HG03432 (cell line): Measurements from ENCODE around the gene ISY1.
A peak's percentile ranks its signal among the peaks of the same experiment; 100 is the strongest.
"Not testable (repeated sequence)": the region's sequence is repeated elsewhere in the genome, so short reads cannot be mapped to it uniquely, and the experiment has no call there.

Source experiments
- ATAC-seq: cut with Tn5 transposase; IDR thresholded peaks from one replicate; pipeline ENCODE4 v1.9.1; 2021; ENCODE audit warnings: mild to moderate bottlenecking, moderate library complexity; ENCODE audit not compliant: unreplicated experiment

Gene ISY1

DNA sequence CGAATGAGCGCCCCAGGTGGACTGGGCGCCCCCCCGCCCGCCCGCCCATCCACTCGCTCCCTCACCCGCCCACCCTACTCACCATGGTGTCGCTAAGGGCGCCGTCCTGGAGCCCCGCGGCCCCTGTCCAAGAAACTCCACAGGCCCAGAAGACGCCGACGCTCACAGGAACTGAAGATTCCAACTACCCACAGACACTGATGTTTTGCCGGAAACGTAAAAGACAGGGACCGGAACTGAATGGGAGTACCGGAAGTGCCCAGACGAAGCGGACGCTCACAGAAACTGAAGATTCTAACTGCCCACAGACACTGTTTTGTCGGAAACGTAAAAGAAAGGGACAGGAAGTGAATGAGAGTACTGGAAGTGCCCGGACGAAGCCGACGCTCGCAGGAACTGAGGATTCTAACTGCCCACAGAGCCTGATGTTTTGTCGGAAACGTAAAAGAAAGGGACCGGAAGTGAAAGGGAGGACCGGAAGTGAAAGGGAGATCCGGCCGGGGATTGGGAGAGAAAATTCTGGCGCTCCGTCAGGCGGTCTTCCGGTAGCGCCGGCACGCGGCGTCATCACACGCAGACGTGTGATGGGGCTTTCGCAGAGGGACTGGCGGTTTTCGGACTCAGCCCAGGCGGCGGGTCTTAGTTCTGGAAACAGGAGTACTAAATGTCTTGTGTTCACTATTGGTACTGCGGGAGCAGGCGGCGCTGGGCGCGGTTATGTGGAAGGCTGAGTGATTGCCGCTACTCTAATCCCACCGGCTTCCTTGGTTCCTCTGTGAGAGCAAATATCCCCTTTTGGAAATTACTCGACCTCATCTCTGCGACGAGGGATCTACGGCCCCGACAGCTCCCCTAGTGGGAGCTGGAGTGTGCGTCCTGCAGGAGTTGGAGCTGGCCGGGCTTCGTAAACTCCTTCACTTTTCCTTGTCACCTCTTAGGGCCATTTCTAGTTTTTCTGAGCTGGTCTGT is at the start of gene ISY1:
TSS of gene ISY1 (minus strand) at position 173 of the 969 bp plus-strand sequence. CDS start at position 85, 88 bp downstream.
- ATAC-seq, result peak; percentile 80

DNA sequence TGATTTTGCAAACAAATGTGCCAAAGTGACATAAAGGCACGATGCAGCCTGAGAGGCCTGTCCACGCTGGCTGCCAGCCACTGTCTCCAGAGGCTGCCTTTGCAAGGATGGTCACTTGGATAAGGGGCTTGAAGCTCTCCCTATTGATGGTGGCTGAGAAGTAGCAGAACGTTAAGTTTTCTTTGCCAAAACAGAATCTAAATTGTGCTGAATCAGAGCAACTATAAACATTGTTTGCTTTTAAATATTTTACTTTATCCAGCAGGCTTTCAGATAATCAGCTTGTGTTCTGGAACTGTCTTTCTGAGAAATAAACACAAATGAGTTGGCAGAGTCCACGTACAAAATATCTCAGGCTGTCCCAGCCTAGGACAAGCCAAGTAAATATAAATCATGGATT is 46.6 kb upstream of the ISY1 start:
- no peak for ATAC-seq

DNA sequence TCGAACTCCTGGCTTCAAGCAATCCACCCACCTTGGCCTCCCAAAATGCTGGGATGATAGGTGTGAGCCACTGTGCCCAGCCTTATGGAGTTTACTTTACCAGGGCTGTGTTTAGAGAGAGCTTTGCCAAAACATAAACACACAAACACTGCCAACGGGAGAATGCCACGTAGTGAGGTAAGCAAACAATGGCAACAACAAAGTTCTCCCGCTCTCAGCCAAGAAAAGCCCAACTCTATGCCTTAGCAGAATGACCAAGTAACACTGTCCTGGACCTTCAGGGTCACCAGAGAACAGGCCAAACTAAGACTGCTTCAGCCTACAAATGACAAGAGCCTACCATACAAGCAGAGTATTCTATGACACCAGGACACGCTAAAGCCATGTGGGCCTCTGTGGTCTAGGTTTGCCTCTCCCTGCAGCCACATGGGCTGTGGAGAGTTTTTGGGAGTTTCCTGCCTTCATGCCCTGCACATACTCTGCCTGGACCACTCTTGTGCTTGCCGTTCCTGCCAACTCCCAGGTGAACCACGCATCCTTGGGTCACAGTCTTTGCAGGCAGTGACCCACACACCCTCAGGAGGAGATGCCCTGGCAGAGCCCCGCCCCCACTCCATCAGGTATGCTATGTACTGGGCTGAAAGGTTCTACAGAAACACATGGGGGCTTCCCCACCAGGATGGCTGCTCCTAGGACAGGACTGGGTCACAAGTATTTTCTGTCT is 44.4 kb upstream of the ISY1 start:
- ATAC-seq, result no peak

DNA sequence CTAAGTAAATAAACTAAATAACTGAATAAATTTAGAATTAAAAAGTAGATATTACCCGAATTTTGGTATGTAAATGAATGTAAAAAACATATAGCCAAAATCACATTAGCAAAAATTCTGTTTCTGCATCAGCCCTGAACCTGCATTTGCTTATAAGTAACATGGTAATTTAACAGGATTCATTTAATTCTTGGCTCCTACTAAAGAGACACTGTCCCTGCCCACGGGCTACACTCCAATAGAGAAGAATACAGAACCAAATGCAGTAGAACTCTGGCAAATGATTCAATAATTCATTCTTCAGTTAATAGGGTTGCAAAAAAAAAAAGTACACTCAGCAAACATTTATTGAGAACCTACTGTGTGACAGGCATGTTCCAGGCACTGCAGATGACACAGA is 43.6 kb upstream of the ISY1 start:
- no peak for ATAC-seq

DNA sequence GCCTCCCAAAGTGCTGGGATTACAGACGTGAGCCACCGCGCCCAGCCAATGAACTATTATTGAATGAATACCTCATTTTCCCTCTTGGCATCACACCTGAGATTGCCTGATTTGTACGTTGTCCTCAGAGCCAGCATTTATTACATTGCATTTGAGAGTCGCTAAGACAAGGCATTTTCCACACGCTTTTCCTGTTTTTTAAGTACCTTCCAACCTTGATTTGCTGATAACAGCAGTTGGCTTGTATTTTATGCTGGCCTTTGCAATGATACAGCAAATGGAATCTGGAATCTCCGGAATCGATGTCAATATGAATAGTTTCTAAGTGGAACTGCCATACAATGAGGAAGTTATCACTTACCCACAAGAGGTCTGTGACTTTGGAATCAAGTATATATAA is 38.5 kb upstream of the ISY1 start:
- ATAC-seq, result no peak

DNA sequence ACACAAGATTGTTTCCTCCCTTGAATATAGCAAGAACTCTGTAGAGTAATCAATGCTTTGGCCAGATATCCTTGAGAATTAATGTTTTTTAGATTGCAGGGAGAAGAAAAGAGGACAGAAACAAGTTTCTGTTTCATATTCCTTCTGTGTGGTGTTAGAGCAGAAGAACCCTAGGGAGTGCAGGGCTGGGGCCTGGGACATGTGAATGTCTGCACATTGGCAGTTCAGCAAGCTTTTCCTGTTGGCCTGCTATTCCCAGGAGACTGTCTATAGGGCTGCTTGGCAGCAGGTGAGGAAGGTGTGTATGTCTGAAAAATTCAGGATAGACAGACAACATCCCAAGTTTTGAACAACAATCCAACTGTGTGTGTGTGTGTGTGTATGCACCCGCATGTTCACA is 36.5 kb upstream of the ISY1 start:
- no peak for ATAC-seq

DNA sequence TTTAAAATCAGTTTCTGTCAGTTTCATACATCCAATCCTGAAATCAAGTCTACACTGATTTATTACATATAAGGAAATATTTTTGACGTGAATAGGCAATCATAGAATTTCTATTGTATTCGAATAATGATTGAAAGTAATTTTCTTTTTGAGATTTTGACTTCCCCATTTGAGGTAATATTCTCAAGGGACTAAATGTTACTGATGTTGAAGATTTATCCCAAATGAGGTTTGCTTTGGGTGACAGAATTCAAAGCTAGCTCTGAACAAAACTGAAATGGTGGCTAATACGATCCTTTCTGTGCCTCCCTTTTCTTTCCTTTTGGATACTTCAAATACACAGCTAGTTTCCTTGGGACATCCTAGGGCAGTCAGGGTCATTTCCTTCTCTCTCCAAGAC is 35.7 kb upstream of the ISY1 start:
- ATAC-seq, result no peak

DNA sequence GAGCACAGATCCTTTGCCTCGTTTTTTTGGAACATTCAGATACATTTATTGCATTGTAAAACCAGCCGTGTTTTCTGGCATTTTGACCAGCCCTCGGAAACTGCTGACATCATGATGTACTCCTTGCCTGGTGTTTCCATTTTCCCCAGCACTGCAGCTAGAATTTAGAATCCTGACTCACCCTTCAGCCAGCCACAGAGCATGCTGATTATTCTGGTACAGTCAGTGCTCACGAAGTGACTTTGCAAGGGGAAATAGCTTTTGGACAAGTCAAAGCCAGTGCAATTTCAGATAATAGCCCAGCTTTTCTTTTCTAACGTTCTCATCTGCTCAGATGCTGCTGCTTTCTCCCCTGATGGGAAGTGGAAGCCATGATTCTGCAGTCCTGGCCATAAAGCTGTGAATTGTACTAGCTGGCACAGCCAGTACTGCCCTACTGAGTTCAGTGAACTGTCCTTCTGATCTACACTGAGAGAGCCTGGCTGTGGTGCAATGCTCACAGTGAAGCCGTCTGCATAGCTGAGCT is 34.9 kb upstream of the ISY1 start:
- ATAC-seq, result no peak

DNA sequence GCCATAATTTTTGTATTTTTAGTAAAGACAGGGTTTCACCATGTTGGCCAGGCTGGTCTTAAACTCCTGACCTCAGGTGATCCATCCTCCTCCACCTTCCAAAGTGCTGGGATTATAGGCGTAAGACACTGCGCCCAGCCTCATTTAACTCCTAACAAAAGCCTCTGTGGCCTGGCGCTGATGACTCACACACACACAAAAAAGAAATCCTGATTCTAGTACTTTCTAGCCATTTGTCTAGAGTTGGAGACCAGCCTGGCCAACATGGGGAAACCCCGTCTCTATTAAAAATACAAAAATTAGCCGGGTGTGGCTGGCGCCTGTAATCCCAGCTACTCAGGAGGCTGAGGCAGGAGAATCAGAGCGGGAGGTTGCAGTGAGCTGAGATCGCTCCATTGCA is 28.9 kb upstream of the ISY1 start:
- ATAC-seq, result not testable (repeated sequence)

DNA sequence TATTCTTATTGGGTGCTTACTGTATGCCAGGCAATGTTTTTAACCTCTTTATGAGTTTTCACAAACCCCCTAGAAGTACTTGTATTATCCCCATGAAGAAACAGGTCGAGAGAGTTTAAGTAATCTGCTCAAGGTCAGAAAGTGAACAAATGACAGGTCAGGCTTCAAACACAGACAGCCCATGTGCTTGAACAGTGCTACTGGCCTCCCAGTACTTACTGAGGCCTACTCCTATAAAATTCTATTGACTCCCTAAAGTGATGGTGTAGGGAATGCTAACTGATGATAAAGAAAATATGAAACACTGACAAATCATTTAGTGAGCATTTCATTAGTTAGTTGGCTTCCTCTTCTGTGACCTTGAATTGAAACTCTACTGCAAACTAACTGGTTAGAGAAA is 27.0 kb upstream of the ISY1 start:
- no peak for ATAC-seq

DNA sequence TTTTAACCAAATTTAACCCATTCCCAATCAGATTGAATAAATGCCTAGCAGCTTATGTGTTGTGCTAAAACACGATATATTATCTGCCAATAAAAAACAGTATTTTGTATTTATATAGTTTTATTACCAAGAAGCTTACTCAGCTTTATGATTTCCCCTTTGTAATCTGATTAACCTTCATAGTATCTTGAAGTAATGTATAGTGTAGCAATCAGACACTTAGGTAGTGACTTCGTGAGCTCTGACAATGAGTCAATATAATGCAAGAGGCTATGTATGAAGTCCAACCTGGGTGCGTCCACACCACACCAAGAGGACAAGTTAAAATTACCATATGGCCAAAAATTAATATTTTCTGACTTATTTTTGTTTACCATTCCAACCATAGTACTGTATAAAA is 24.9 kb upstream of the ISY1 start:
- ATAC-seq, result no peak

DNA sequence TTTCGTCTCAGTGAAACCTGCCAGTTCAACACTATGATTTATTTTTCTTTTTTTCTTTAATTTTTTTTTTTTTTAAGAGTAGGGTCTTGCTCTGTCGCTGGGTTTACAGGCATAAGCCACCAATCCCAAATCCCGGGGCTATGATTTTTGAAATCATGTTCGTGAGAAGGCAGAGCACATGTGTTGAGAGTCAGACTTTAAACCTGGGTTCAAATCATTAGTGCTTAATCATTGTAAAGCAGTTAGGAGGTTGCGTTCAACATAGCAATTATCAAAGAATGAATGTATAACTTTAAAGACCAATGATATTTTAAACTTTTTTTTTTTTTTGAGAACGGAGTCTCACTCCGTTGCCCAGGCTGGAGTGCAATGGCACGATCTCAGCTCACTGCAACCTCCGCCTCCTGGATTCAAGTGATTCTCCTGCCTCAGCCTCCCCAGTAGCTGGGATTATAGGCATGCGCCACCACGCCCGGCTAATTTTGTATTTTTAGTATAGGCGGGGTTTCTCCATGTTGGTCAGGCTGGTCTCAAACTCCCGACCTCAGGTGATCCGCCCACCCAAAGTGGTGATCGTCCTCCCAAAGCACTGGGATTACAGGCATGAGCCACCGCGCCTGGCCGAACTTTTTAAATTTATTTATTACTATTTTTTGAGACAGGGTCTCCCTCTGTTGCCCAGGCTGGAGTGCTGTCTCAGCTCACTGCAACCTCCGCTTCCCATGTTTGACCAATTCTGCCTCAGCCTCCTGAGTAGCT is 24.1 kb upstream of the ISY1 start:
- not testable (repeated sequence) for ATAC-seq

DNA sequence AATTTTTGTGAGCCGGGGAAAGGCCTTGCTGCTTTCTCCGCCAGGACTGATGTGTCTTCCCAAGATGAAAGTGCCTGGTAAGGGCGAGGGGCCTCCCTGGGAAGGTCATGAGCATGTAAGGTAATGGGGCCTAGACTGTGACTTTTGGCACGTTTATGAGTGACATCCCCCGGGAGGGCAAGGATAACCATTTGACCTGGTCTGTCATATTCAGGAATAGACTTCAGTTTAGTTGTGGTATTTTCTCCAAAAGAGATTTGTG is 23.5 kb upstream of the ISY1 start:
- peak; percentile 5 for ATAC-seq

DNA sequence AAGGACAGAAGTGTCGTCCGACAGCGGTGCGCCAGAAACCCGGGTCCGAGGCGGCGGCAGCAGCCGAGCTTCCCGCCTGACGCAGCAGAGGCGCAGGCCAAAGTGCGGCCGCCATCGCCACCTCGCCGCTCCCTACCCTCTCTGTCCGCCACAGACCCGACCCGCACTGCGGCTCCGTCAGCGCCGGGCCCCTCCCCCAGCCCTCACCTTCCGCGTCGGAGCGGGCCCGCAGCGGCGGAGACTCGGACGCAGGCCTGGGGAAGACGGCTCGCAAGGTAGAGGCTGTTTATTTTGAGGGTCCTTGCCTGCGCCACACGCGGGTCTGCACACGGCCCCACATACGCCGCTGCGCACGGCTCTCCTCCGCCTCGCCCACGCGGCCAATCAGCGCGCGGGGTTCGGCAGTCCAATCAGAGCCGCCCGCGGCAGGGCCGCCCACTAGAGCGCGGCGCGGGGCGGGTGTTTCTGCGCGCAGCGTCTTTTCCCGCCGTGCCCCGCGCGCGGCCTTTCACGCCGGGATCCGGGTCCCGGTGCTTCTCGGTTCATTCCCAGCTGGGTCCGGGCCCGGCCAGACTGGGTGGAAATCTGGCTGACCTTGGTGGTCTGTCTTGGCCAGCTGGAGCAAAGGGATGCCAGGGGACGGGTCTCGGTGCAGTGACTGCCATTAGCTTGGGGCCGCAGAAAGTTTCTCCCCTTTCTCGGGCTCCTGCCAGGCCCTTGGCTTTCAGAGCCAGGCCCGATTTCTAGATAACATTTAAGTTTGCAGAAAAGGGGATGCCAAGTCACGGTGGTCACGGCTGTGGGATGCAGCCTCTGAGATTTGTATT is 22.9 kb upstream of the ISY1 start, which contains the start of gene CNBP:
TSS of gene CNBP (minus strand) at position 328 of the 827 bp plus-strand sequence. CDS start 12,139 bp downstream, outside the sequence.
- ATAC-seq, result peak; percentile 98

DNA sequence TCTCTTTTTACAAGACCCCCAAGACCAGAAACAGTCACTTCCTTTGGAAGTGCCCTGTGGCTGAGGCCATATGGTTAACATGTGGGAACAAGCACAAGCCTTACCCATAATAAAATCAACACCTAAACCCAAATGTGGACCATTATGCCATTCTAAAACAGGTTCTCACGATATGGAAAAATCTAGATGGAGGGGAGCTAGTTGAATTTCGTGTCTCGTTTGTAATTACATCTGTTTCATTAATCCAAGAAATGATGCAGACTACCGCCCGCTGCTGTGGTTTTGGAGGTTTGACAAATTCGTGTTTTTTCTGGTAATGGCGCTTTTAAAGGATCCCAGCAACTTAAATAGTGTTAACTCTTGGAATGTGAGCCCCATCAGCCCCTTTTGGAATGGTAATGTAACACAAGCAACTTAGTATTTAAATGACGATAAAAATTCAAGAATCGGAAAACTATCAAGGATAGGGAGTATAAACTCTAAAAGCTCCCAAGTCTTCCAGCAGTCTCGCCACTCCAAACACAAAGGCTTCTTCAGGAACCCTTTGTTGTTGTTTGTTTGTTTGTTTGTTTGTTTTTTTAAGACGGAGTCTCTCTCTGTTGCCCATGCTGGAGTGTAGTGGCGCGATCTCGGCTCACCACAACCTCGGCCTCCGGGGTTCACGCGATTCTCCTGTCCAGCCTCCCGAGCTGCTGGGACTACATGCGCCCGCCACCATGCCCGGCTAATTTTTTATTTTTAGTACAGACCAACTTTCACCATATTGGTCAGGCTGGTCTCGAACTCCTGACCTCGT is 21.7 kb upstream of the ISY1 start:
- no peak for ATAC-seq

DNA sequence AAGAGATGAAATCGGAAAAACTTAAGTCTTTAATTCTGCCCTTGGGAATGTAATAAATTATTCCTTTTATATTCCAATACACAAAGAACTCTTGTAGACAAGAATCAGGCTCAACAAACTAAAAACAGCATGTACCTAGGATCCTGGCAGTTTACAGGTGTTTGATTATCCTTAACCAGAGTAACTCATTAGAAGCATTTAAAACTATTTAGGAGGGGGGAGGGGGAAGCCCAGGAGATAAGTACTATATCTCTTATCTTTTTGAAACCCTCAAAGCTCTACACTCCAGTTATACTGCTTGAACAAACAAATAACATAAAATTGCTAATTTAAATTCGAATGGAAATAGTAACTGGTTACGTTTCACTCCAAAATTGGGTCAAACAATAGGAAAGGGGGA is 21.0 kb upstream of the ISY1 start:
- no peak for ATAC-seq

DNA sequence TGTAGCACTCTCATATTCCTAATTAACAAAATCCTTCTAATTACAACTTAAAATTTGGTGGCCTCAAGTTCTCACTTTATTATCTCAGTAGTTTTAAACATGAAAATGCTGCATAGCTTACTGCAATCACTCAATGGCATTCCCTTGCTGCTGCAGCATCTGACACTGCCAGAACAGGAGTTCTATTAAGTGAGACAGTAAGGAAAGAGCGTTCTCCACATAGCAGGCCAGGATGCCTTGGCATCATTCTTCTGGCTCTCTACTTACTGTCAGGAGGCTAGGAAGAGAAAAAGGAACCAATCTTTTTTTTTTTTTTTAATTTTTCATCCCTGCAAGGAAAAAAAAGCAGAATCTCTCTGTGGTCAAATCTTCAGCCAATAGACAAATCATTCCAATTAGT is 19.6 kb upstream of the ISY1 start:
- ATAC-seq, result no peak

DNA sequence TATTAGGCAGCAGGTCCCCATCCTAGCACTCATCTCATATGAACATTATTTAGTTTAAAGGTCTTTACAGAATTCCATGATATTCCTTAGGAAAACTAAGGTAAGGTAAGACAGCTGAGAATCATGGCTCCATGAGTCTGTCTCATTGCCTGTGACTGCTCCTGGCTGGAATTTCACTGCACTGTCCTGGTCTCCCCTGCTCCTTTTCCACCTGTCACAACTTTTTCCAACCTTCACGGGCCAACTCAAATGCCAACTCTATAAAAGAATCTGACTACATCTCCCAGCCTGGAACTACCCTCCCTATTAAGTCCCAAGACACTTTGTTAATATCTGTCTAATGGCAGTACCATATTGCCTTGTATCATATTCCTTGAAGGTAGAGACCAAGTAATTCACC is 15.2 kb upstream of the ISY1 start:
- ATAC-seq, result no peak

DNA sequence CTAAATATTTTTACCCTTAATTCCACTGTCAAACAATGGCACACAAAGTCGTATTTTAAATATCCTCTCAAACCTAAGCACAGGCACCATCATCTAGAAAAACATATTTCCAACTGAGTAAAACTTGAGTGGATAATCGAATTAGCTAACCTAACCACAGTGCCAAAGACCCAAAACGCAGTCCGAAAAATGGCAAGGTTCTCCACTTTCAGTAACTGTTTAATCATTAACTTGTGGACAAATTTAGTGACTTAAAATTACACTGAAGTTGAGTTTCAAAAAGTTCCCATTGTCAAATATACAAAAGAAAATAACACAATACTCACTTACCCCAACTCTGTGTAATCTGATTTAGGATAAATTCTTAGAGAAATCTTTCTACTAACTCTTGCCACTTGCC is 12.9 kb upstream of the ISY1 start:
- ATAC-seq, result no peak

DNA sequence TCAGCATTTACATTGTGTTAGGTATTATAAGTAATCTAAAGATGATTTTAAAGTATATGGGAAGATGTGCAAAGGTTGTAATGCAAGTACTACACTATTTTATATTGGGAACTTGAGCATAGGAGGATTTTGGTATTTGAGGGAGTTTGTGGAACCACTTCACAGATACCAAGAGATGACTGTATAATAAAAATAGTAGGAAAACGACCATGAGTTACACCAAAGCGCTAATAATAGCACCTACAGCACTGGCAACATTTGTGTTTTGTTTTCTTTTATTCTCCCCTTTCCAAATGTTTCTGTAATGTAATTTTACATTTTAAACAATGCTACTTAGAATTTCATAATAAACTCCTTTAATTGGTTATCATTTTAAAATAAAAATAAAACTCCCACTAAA is 12.3 kb upstream of the ISY1 start:
- ATAC-seq, result no peak
